Measurements from ENCODE around the gene MBD6. TPM values are rescaled to one million over a fixed set of nuclear protein-coding genes. Genes with fewer than 3 reads are reported as not detected.
"Not testable (repeated sequence)": the region's sequence is repeated elsewhere in the genome, so short reads cannot be mapped to it uniquely, and the experiment has no call there.

MBD6 gene
- total RNA-seq, 1 donor from 2014 or later = 10.0 TPM

DNA sequence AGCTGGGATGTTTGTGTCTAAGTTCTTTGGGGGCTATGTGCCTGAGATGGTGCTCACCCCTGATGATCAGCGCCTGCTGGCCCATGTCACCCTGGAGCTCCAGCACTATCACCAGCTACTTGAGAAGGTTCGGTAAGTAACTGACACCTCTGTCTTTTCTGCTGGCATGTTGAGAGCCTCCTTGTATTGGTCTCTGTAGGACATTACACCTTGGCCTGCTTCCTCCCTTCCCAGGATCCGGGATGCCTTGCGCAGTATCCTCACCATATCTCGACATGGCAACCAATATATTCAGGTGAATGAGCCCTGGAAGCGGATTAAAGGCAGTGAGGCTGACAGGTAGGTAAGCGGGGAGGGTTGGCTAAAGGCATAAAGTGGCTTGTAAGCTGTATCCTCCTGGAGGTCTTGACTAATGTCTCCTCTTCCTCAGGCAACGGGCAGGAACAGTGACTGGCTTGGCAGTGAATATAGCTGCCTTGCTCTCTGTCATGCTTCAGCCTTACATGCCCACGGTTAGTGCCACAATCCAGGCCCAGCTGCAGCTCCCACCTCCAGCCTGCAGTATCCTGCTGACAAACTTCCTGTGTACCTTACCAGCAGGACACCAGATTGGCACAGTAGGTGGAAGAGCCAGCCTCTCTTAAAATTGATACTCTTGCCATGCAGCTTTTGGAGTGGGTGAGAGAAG is 7.8 kb upstream of the MBD6 start:
- Histone ChIP-seq H3K4me3 (ENCODE audit: low read depth, low read length) (no peak overlapping the region), H3K27me3 (ENCODE audit: control insufficient read depth, insufficient read depth, low read length) (no peaks in the 10 kb centered on the region), H3K36me3 (ENCODE audit: control insufficient read depth, insufficient read depth, low read length) (peaks cover 3% of the 10 kb centered on the region)
- TF ChIP-seq, protein P1, sequence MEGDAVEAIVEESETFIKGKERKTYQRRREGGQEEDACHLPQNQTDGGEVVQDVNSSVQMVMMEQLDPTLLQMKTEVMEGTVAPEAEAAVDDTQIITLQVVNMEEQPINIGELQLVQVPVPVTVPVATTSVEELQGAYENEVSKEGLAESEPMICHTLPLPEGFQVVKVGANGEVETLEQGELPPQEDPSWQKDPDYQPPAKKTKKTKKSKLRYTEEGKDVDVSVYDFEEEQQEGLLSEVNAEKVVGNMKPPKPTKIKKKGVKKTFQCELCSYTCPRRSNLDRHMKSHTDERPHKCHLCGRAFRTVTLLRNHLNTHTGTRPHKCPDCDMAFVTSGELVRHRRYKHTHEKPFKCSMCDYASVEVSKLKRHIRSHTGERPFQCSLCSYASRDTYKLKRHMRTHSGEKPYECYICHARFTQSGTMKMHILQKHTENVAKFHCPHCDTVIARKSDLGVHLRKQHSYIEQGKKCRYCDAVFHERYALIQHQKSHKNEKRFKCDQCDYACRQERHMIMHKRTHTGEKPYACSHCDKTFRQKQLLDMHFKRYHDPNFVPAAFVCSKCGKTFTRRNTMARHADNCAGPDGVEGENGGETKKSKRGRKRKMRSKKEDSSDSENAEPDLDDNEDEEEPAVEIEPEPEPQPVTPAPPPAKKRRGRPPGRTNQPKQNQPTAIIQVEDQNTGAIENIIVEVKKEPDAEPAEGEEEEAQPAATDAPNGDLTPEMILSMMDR (IDR thresholded peaks at IDR 0.05; ENCODE audit: insufficient read depth, low read length, poor library complexity, severe bottlenecking) = no peak
- DNase-seq (ENCODE audit: low read depth) = no peak

DNA sequence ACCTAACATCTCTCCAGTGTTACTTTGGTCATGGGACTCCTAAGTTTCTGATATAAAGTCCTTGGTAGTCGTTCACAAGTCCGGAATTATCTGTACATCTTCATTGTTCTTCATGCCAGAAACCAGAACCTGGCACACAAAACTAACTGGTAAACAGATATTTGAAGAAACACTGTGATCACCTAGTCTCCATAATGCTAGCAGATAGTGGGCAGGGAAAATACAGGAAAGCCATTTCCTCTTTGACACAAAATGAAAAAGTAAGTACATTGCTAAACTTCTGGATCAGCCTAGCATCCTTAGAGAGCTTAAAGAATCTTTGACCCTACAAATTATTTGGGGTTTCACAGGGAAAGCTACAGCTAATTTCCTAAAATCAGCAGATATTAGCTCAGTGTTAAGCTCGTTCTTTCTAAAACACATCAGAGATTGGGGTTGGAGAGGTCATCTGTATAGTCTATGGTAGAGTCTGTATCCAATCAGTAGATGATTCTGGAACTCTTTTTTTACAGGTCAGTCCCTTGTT is 7.2 kb upstream of the MBD6 start:
- no peak overlapping the region for H3K4me3 ChIP-seq (ENCODE audit: low read depth, low read length)
- TF ChIP-seq, protein P1 (IDR thresholded peaks at IDR 0.05; ENCODE audit: insufficient read depth, low read length, poor library complexity, severe bottlenecking) = no peak
- DNase-seq (ENCODE audit: low read depth) = no peak
- no peaks in the 10 kb centered on the region for H3K27me3 ChIP-seq (ENCODE audit: control insufficient read depth, insufficient read depth, low read length)
- peaks cover 3% of the 10 kb centered on the region for H3K36me3 ChIP-seq (ENCODE audit: control insufficient read depth, insufficient read depth, low read length)

DNA sequence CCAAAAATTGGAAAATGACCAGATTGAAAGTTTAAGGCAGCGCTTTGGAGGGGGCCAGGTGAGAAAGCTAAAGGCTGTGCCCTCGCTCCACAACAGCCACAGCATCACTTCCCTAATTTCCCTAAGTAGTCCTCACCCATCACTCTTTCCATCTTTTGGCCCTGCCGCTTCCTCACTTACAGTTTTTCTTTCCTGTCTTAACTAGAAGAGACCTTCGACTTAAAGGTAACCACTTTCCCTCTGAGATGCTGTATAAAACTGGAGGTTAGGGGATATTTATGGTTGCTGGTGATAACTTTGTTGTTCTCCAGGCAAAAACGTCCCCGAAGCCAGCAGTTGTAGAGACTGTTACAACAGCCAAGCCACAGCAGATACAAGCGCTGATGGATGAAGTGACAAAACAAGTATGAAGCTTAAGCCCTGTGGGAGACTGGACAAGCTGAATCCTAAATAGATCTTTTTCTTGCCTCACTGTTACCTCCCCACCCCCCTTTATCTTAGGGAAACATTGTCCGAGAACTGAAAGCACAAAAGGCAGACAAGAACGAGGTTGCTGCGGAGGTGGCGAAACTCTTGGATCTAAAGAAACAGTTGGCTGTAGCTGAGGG is 6.6 kb upstream of the MBD6 start:
- no peak for DNase-seq (ENCODE audit: low read depth)
- TF ChIP-seq, protein P1 (IDR thresholded peaks at IDR 0.05; ENCODE audit: insufficient read depth, low read length, poor library complexity, severe bottlenecking) = no peak
- H3K36me3 ChIP-seq (ENCODE audit: control insufficient read depth, insufficient read depth, low read length) = peaks cover 3% of the 10 kb centered on the region
- H3K4me3 ChIP-seq (ENCODE audit: low read depth, low read length) = no peak overlapping the region
- H3K27me3 ChIP-seq (ENCODE audit: control insufficient read depth, insufficient read depth, low read length) = no peaks in the 10 kb centered on the region

DNA sequence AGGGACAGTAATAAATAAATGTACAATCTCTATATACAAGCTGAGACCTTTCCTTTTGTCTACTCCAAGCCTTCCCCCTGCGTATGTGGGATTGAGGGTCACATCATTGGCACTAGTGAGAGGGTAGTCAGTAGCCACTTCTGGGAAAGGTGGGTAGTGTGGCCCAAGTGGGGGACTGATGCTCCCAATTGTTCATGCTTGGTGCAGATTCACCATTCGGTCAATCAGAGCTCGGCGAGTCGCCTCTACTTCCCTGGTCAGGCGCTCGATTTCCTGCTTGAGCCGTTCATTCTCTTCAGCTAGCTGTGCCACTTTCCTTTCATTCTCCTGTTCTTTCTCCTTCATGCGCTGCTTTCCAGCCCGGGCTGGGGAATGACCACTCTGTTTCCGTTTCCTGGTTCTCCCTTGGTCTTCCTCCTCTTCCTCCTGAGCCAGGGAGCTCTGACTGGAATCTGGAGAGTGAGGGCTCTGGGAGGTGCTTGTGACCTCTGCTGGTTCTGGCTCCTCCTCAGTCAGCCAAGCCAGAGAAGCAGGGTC is 5.9 kb upstream of the MBD6 start:
- Histone ChIP-seq H3K36me3 (ENCODE audit: control insufficient read depth, insufficient read depth, low read length) (peaks cover 3% of the 10 kb centered on the region), H3K27me3 (ENCODE audit: control insufficient read depth, insufficient read depth, low read length) (no peaks in the 10 kb centered on the region), H3K4me3 (ENCODE audit: low read depth, low read length) (no peak overlapping the region)
- DNase-seq (ENCODE audit: low read depth) = no peak
- TF ChIP-seq, protein P1 (IDR thresholded peaks at IDR 0.05; ENCODE audit: insufficient read depth, low read length, poor library complexity, severe bottlenecking) = no peak

DNA sequence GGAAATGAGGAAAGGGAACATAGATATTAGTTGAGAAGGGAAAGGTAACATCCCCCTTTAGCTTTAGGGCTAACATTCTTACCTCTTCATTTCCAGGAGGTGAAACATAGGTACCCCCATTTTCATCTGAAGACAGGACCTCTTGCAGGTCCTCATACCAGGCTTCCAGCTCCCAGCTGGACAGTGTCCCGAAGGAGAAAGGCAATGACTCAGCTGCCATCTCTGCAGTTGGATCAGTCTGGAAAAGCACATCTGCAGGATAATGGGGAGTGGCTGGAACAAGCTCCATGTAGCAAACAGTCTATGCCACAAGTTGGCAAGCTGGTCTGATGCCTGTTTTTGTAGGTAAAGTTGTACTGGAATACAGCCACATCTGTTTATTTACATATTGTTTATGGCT is 5.4 kb upstream of the MBD6 start:
- H3K4me3 ChIP-seq (ENCODE audit: low read depth, low read length) = no peak overlapping the region
- TF ChIP-seq, protein P1 (IDR thresholded peaks at IDR 0.05; ENCODE audit: insufficient read depth, low read length, poor library complexity, severe bottlenecking) = no peak
- H3K27me3 ChIP-seq (ENCODE audit: control insufficient read depth, insufficient read depth, low read length) = no peaks in the 10 kb centered on the region
- H3K36me3 ChIP-seq (ENCODE audit: control insufficient read depth, insufficient read depth, low read length) = peaks cover 2% of the 10 kb centered on the region
- no peak for DNase-seq (ENCODE audit: low read depth)

DNA sequence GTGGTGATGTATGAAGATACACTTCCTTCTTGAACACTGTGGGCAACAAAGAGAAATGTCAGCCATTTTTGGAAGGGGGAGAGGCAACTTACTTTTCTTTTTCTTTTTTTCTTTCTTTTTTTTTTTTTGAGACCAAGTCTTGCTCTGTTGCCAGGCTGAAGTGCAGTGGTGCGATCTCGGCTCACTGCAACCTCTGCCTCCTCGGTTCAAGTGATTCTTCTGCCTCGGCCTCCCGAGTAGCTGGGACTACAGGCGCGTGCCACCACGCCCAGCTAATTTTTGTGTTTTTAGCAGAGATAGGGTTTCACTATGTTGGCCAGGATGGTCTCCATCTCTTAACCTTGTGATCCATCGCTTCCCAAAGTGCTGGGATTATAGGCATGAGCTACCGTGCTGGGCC is 4.9 kb upstream of the MBD6 start:
- not testable (repeated sequence) for H3K4me3 ChIP-seq (ENCODE audit: low read depth, low read length); DNase-seq (ENCODE audit: low read depth); H3K36me3 ChIP-seq (ENCODE audit: control insufficient read depth, insufficient read depth, low read length); H3K27me3 ChIP-seq (ENCODE audit: control insufficient read depth, insufficient read depth, low read length)

Measured in kidney epithelial cell (primary cell).